Measurements from ENCODE around the gene NINJ2. TPM values are rescaled to one million over a fixed set of nuclear protein-coding genes. Genes with fewer than 3 reads are reported as not detected.

NINJ2 gene
- total RNA-seq, 1 donor from 2014 or later = 0.69 TPM

DNA sequence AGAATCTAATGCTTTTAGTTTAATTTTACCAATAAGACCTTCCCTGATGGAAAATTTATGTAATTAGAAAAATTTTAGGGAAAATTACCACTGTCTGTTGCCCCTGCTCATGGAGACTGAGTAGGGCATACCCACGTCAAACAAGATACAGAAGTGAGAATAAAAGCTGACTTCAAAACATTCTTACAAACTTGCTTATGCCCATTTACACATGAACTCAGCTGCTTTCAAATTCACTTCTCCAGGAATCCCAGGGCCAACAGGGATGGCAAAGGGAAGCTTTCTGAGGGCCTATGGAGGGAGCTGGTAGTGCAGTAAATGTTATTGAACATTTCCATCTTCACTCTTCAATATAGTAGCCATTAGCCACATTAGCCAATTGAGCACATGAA lies 4.8 kb upstream of the NINJ2 start:
- Mint-ChIP-seq H3K4me3 (no peak overlapping the region), H3K27me3 (ENCODE audit: low read depth) (peaks cover 6% of the 10 kb centered on the region), H3K9me3 (no peaks in the 10 kb centered on the region), H3K27ac (no peak overlapping the region), H3K4me1 (peaks cover 4% of the 10 kb centered on the region), H3K36me3 (no peaks in the 10 kb centered on the region)
- TF ChIP-seq, protein P1, sequence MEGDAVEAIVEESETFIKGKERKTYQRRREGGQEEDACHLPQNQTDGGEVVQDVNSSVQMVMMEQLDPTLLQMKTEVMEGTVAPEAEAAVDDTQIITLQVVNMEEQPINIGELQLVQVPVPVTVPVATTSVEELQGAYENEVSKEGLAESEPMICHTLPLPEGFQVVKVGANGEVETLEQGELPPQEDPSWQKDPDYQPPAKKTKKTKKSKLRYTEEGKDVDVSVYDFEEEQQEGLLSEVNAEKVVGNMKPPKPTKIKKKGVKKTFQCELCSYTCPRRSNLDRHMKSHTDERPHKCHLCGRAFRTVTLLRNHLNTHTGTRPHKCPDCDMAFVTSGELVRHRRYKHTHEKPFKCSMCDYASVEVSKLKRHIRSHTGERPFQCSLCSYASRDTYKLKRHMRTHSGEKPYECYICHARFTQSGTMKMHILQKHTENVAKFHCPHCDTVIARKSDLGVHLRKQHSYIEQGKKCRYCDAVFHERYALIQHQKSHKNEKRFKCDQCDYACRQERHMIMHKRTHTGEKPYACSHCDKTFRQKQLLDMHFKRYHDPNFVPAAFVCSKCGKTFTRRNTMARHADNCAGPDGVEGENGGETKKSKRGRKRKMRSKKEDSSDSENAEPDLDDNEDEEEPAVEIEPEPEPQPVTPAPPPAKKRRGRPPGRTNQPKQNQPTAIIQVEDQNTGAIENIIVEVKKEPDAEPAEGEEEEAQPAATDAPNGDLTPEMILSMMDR (IDR thresholded peaks at IDR 0.05; ENCODE audit: unreplicated experiment) = no peak
- no peak for DNase-seq (ENCODE audit: low spot score in 2 of 2, unreplicated experiment in 2 of 2)

DNA sequence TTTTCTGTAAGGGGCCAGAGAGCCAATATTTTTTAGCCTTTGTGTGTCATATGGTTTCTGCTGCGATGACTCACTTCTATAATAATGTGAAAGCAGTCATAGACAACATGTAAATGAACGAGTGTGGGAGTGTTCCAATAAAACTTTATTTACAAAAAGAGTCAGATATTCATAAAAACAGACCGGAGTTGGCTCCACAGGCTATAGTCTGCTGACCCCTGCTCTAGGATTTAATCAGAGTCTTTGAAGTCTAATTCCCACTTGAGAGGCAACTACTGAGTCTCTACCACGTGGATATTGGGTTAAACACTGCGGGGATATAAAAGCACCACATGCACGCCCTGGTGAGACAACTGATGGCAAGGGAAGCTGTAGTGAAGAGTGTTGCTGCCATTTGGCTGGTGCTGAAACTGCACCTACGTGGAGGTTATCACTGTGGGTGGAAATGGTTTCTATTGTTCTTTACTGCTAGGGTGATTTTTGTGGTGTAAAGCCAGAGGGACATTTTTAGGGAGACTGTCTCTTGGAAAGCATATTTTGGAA lies 3.6 kb upstream of the NINJ2 start:
- Mint-ChIP-seq H3K4me1 (peaks cover 16% of the 10 kb centered on the region), H3K4me3 (no peak overlapping the region), H3K36me3 (no peaks in the 10 kb centered on the region), H3K27ac (no peak overlapping the region), H3K27me3 (ENCODE audit: low read depth) (peaks cover under 1% of the 10 kb centered on the region), H3K9me3 (no peaks in the 10 kb centered on the region)
- TF ChIP-seq, protein P1 (IDR thresholded peaks at IDR 0.05; ENCODE audit: unreplicated experiment) = no peak
- no peak for DNase-seq (ENCODE audit: low spot score in 2 of 2, unreplicated experiment in 2 of 2)

DNA sequence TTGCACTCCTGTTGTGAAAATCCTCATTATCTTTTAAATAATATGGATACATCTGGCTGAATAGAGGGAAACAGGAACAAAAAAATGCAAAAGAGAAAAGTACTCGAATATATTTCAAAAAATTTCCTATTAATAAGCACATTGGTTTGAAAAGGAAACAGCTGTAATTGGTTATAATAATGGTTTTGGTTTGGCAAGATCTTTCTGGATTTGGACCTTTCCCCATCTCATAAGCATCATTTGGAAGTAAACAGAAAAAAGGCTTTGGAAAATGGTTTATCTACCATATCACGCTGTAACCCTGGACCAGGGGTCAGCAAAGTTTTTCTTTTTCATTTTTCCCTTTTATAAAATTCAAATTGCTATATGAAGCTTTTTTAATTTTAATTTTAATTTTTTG lies 2.8 kb upstream of the NINJ2 start:
- H3K4me1 Mint-ChIP-seq = peaks cover 20% of the 10 kb centered on the region
- DNase-seq (ENCODE audit: low spot score in 2 of 2, unreplicated experiment in 2 of 2) = no peak
- H3K9me3 Mint-ChIP-seq = no peaks in the 10 kb centered on the region
- H3K36me3 Mint-ChIP-seq = no peaks in the 10 kb centered on the region
- H3K4me3 Mint-ChIP-seq = no peak overlapping the region
- no peak overlapping the region for H3K27ac Mint-ChIP-seq
- no peaks in the 10 kb centered on the region for H3K27me3 Mint-ChIP-seq (ENCODE audit: low read depth)
- TF ChIP-seq, protein P1 (IDR thresholded peaks at IDR 0.05; ENCODE audit: unreplicated experiment) = no peak

DNA sequence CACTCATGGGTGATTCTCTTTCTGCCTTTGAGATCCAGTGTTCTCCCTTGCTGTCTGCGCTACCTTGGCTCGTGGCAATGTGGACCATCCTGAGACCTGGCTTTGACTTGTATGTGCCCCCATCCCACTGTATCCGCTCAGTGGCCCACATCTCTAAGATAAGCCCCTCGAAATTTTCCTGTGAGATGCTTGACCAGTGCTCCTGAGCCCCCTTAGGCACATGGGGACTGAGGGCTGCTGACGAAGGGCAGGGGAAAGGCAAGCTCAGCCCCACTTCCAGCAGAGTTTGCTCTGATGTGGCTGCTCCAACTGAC lies 1.5 kb upstream of the NINJ2 start:
- Mint-ChIP-seq H3K27me3 (ENCODE audit: low read depth) (no peaks in the 10 kb centered on the region), H3K36me3 (no peaks in the 10 kb centered on the region), H3K9me3 (no peaks in the 10 kb centered on the region), H3K4me1 (peaks cover 20% of the 10 kb centered on the region), H3K4me3 (no peak overlapping the region), H3K27ac (no peak overlapping the region)
- TF ChIP-seq, protein P1 (IDR thresholded peaks at IDR 0.05; ENCODE audit: unreplicated experiment) = no peak
- no peak for DNase-seq (ENCODE audit: low spot score in 2 of 2, unreplicated experiment in 2 of 2)

DNA sequence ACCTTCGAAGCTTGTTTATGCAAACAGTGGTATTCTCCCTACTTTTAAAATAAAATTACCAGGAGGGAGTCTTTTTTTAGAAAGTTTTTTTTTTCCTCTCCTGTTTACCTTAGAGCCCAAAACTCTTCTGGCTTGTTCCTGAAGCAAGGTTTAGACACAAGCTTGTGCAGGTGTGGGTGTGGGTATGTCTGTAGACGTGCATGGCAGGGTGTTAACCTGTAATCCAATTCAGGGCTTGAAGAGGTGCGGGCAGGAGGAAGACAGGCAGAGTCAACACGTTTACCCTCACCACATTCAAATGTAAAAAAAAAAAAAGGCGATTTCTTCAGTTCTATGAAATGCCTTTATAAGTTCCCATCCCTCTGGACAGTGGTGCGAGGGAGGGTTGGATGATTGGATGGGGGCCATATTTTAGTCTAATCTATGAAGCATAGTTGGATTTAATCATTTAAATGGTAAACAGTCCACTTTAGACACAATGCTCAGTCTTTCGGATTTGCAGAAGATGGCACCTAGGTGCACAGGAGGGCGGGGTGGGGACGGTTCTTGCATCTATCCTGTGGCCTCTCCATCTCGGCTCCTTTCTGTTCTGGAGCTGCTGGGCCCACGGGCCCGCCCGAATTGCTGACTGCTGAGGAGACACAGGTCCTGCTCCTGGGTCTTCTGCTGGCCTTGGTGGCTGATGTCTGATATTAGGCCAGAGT lies 982 bp upstream of the NINJ2 start:
- no peak overlapping the region for H3K27ac Mint-ChIP-seq
- H3K4me3 Mint-ChIP-seq = no peak overlapping the region
- TF ChIP-seq, protein P1 (IDR thresholded peaks at IDR 0.05; ENCODE audit: unreplicated experiment) = no peak

More for the DNA sequence above, 982 bp upstream of the NINJ2 start:
- Mint-ChIP-seq H3K4me1 (peaks cover 20% of the 10 kb centered on the region), H3K9me3 (no peaks in the 10 kb centered on the region), H3K27me3 (ENCODE audit: low read depth) (no peaks in the 10 kb centered on the region), H3K36me3 (no peaks in the 10 kb centered on the region)
- no peak for DNase-seq (ENCODE audit: low spot score in 2 of 2, unreplicated experiment in 2 of 2)

Data from mesothelial cell of epicardium (in vitro differentiated cells).